Panc1 (cell line): ENCODE measurements around the gene PLXNC1. TPM values are rescaled to one million over a fixed set of nuclear protein-coding genes. Genes with fewer than 3 reads are reported as not detected.

Source experiments
- ATAC-seq: fragments of 200-7000 bp; cut with Tn5 transposase; 2 replicates; pipeline ENCODE4 v1.9.1; 2020; ENCODE audit warnings: mild to moderate bottlenecking, moderate library complexity
- BruUV-seq: library from RNA; stranded (reverse); fragments of 400-500 nt; replicated peaks from 2 replicates; lab custom pipeline; 2021; lab: Mats Ljungman, UMichigan
- CTCF ChIA-PET: fragments of 300-600 bp; sonication (Branson Sonifier 250); formaldehyde crosslinking; loops from one replicate; lab custom pipeline; 2022; ENCODE audit warnings: antibody characterized with exemption; lab: Charles Lee
- POLR2A ChIA-PET: fragments of 300-600 bp; sonication (Branson Sonifier 250); formaldehyde crosslinking; loops from one replicate; lab custom pipeline; 2022; ENCODE audit warnings: antibody characterized with exemption; lab: Charles Lee
- DNase-seq: peaks from one replicate; pipeline ENCODE4 v3.0.0-alpha.2; 2010; ENCODE audit warnings: low read depth, low spot score
- H3K27ac ChIP-seq: 2 replicates; pipeline ENCODE4 v1.5.1; 2011; ENCODE audit warnings: mild to moderate bottlenecking, low read length, inconsistent platforms
- H3K27me3 ChIP-seq: fragments of 200-500 bp; sonication (Bioruptor generic); 2 replicates; pipeline ENCODE4 v1.6.0; 2014; ENCODE audit warnings: low read length, inconsistent platforms; ENCODE audit not compliant: control insufficient read depth, insufficient read depth
- H3K36me3 ChIP-seq: fragments of 200-500 bp; sonication (Bioruptor generic); 2 replicates; pipeline ENCODE4 v1.5.1; 2014; ENCODE audit warnings: inconsistent platforms, mild to moderate bottlenecking, low read length, moderate library complexity; ENCODE audit not compliant: control insufficient read depth, insufficient read depth
- H3K4me1 ChIP-seq: 2 replicates; pipeline ENCODE4 v1.5.1; 2011; ENCODE audit warnings: inconsistent platforms, mild to moderate bottlenecking, low read length, moderate library complexity; ENCODE audit not compliant: control insufficient read depth, insufficient read depth
- H3K4me3 ChIP-seq, 2 experiments: 2 replicates each; pipeline ENCODE4 v1.5.1; 2011 to 2012; ENCODE audit warnings: low read depth in 2 of 2, low read length in 2 of 2, mild to moderate bottlenecking in 2 of 2, inconsistent platforms in 1 of 2, moderate library complexity in 1 of 2
- H3K9me3 ChIP-seq: fragments of 200-500 bp; sonication (Bioruptor generic); 2 replicates; pipeline ENCODE4 v1.5.1; 2014; ENCODE audit warnings: low read depth, mild to moderate bottlenecking, inconsistent platforms, low read length, moderate library complexity; ENCODE audit not compliant: control insufficient read depth, insufficient read depth
- POLR2AphosphoS5 ChIP-seq: IDR thresholded peaks from 2 replicates; pipeline ENCODE4 v1.6.1; 2012; ENCODE audit warnings: mild to moderate bottlenecking, low read depth, low read length, moderate library complexity
- SIN3A ChIP-seq: IDR thresholded peaks from 2 replicates; pipeline ENCODE4 v1.6.1; 2012; ENCODE audit warnings: low read depth, mild to moderate bottlenecking, low read length, moderate library complexity, borderline replicate concordance; ENCODE audit not compliant: insufficient read depth
- TCF7L2 ChIP-seq: IDR thresholded peaks from 2 replicates; pipeline ENCODE4 v1.6.1; 2011; ENCODE audit warnings: mild to moderate bottlenecking, low read depth, low read length, inconsistent platforms
- in situ Hi-C: cut with HindIII; loops from 2 replicates; pipeline ENCODE4 v1.10.0; 2016; ENCODE audit warnings: low sequenced_read_pairs, low pct_unique_long_range_greater_than_20kb
- intact Hi-C: fragments of 100-400 bp; cut with micrococcal nuclease; formaldehyde crosslinking; loops from one replicate; pipeline ENCODE4 v1.10.0; 2022; ENCODE audit not compliant: unreplicated experiment
- total RNA-seq: library from RNA; stranded (reverse); gene quantifications from one replicate; pipeline ENCODE4 v1.2.1, GENCODE V29; 2021; ENCODE audit not compliant: unreplicated experiment
- TF ChIP-seq, protein P1 (sequence below): fragments of 450-650 bp; IDR thresholded peaks from 2 replicates; pipeline ENCODE4 v1.5.1; 2017; ENCODE audit warnings: mild to moderate bottlenecking
- TF ChIP-seq, protein P2 (sequence below), 2 experiments: IDR thresholded peaks; 2 replicates each; pipeline ENCODE4 v1.6.1; 2011 to 2012; ENCODE audit warnings: low read depth in 2 of 2, control low read depth in 1 of 2, low read length in 1 of 2, mild to moderate bottlenecking in 1 of 2, moderate library complexity in 1 of 2; ENCODE audit not compliant: insufficient read depth in 1 of 2

Gene PLXNC1
- total RNA-seq, 1 experiment from 2014 or later: 0.57 TPM

DNA sequence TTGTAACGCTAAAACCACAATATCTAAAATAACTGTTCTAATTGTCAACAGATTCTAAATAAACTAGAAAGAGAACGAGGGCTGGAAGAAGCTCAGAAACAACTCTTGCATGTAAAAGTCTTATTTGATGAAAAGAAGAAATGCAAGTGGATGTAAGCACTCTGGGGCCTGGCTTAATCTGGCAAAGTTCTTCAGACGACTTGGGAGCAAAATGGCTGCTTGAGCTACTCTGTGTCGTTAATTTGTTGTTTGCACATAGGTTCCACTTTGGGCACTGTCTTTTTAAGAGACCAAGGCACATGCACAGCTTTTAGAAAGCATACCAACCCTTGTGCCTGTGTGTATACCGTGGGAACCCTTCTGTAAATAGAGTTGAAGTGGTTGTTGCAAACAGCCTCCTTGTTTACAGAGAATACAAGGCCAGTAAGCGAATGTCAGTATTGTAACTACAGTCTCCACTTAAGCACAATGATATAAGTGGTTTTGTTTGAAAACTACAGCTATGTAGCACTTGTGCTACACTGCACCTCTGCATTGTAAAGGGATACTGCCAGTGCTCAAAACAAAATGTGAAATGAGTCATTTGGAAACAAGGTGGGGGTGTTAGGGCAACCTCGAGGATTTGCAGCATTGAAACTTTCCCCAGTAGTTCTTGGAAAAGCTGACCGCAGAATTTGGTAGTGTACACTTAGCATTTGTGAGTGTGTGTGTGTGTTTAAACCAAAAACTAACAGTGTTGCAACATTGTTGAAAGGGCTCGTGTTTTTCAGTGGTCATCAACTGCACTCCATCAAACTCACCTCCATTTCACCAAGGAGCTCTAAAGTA, 157.0 kb downstream of the PLXNC1 start:
- no TSS peak for BruUV-seq
- intact Hi-C loops (no loop called here), in situ Hi-C loops (no loop called here)
- Histone ChIP-seq H3K4me1 (no peaks in the 10 kb centered on the region), H3K4me3 (no peak overlapping the region), H3K9me3 (no peaks in the 10 kb centered on the region), H3K27me3 (no peaks in the 10 kb centered on the region), H3K27ac (no peak overlapping the region), H3K36me3 (peaks cover 13% of the 10 kb centered on the region; the same call in 1 of the 2 replicates)
- ChIA-PET POLR2A (no interaction called here), CTCF (no interaction called here)
- no peak for TF ChIP-seq POLR2AphosphoS5
- TF ChIP-seq SIN3A: no peak
- TF ChIP-seq, protein P1, sequence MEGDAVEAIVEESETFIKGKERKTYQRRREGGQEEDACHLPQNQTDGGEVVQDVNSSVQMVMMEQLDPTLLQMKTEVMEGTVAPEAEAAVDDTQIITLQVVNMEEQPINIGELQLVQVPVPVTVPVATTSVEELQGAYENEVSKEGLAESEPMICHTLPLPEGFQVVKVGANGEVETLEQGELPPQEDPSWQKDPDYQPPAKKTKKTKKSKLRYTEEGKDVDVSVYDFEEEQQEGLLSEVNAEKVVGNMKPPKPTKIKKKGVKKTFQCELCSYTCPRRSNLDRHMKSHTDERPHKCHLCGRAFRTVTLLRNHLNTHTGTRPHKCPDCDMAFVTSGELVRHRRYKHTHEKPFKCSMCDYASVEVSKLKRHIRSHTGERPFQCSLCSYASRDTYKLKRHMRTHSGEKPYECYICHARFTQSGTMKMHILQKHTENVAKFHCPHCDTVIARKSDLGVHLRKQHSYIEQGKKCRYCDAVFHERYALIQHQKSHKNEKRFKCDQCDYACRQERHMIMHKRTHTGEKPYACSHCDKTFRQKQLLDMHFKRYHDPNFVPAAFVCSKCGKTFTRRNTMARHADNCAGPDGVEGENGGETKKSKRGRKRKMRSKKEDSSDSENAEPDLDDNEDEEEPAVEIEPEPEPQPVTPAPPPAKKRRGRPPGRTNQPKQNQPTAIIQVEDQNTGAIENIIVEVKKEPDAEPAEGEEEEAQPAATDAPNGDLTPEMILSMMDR: no peak
- TF ChIP-seq TCF7L2: no peak
- TF ChIP-seq, protein P2, sequence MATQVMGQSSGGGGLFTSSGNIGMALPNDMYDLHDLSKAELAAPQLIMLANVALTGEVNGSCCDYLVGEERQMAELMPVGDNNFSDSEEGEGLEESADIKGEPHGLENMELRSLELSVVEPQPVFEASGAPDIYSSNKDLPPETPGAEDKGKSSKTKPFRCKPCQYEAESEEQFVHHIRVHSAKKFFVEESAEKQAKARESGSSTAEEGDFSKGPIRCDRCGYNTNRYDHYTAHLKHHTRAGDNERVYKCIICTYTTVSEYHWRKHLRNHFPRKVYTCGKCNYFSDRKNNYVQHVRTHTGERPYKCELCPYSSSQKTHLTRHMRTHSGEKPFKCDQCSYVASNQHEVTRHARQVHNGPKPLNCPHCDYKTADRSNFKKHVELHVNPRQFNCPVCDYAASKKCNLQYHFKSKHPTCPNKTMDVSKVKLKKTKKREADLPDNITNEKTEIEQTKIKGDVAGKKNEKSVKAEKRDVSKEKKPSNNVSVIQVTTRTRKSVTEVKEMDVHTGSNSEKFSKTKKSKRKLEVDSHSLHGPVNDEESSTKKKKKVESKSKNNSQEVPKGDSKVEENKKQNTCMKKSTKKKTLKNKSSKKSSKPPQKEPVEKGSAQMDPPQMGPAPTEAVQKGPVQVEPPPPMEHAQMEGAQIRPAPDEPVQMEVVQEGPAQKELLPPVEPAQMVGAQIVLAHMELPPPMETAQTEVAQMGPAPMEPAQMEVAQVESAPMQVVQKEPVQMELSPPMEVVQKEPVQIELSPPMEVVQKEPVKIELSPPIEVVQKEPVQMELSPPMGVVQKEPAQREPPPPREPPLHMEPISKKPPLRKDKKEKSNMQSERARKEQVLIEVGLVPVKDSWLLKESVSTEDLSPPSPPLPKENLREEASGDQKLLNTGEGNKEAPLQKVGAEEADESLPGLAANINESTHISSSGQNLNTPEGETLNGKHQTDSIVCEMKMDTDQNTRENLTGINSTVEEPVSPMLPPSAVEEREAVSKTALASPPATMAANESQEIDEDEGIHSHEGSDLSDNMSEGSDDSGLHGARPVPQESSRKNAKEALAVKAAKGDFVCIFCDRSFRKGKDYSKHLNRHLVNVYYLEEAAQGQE (IDR thresholded peaks at IDR 0.05; ENCODE audit: insufficient read depth in 1 of 2, low read depth in 2 of 2, low read length in 1 of 2): no peak
- no peak for DNase-seq
- no peak for ATAC-seq

DNA sequence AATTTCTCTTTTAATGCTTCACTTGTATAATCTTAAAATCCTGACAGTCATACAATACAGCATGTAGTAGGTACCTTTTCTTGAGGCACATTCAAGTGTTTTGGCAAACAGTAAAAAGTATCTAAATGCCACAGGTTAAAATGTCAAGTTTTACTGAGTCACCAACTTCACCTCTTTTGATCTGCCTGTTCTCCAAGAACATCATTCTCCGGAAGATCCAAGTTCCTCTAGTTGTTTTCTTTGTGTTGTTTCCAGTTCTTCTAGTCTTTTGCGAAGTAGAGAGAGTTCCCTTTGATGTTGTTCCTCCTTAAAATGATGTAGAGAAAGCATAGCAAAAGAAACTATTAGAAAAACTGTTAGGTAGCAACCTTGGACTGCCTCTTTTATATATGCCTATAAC, 160.2 kb downstream of the PLXNC1 start:
- in situ Hi-C loops: no loop called here
- intact Hi-C loops: no loop called here
- no peak for ATAC-seq
- Histone ChIP-seq H3K27ac (no peak overlapping the region), H3K4me3 (no peak overlapping the region), H3K27me3 (no peaks in the 10 kb centered on the region), H3K36me3 (peaks cover 13% of the 10 kb centered on the region; the same call in 1 of the 2 replicates), H3K9me3 (no peaks in the 10 kb centered on the region), H3K4me1 (no peaks in the 10 kb centered on the region)
- BruUV-seq: no TSS peak
- ChIA-PET CTCF (no interaction called here), POLR2A (no interaction called here)
- no peak for TF ChIP-seq SIN3A
- DNase-seq: no peak

DNA sequence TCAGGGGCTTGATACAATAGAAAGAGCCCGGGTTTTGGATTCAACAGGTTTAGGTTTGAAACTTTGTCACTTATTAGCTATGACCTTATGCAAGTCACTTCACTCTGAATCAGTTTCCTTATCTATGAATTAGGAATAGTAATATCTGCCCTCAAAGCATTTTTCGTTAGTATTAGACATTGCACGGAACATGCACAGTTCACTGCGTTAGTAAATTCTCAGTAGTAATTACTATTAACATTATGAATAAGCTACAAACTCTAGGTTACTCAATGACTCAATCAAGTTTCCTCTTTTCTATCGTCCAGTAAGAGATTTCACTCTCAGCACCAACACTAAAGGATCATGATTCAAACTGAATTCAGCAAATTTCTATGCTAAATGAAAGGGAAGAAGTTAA, 161.0 kb downstream of the PLXNC1 start:
- ATAC-seq (no peak), DNase-seq (no peak)
- Histone ChIP-seq H3K4me1 (no peaks in the 10 kb centered on the region), H3K9me3 (no peaks in the 10 kb centered on the region), H3K27me3 (no peaks in the 10 kb centered on the region), H3K27ac (no peak overlapping the region), H3K4me3 (no peak overlapping the region), H3K36me3 (peaks cover 13% of the 10 kb centered on the region; the same call in 1 of the 2 replicates)
- TF ChIP-seq TCF7L2: no peak
- TF ChIP-seq, protein P2 (IDR thresholded peaks at IDR 0.05; ENCODE audit: insufficient read depth in 1 of 2, low read depth in 2 of 2, low read length in 1 of 2): no peak
- TF ChIP-seq, protein P1: no peak
- TF ChIP-seq SIN3A: no peak
- no peak for TF ChIP-seq POLR2AphosphoS5
- POLR2A ChIA-PET: no interaction called here
- CTCF ChIA-PET: no interaction called here
- no TSS peak for BruUV-seq
- intact Hi-C loops: no loop called here
- in situ Hi-C loops: no loop called here
